Measurements from ENCODE around the gene CLDN2.

CLDN2 gene

DNA sequence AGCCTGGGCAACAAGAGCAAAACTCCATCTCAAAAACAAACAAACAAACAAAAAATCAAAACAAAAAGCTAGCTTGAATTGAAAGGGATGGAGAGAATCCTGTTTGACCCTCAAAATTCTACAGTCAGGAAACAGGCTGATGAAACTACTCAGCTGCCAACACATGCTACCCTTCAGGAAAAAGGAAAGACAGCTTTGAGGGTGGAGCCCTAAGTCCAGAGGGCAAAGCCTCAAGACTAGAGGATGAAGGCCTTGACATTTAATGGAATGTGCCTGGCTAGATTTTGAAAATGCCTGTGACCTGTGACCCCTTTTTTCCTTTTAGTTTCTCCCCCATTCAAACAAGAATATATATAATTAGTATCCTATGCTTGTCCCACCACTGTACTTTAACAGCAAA is 52.7 kb downstream of the CLDN2 start:
- DNase-seq, result no peak

DNA sequence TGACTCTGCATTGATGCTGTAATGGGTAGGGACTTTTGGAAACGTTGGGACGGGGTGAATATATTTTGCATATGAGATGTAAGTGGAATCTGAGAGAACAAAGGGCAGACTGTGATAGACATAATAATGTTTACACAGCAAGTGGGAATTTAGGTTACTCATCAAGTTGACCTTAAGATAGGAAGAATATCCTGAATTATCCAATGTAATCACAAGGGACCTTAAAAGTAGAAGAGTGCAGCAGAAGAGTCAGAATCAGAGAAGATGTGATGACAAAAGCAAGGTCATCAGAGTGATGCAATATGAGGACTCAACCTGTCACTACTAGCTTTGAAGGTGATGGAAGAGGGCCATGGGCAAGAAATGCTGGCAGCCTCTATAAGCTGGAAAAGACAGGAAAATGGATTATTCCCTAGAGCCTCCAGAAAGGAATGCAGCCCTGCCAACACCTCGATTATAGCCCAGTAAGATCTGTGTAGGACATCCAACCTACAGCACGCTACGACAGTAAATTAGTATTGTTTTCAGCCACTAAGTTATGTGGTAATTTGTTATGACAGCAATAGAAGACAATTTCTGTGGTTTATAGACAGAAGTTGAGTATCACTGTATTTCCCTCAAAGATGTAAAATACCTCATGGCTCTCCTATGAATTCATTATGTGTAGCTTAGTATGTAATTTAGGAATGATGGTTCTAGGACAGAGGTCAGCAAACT is 53.4 kb downstream of the CLDN2 start:
- no peak for DNase-seq

DNA sequence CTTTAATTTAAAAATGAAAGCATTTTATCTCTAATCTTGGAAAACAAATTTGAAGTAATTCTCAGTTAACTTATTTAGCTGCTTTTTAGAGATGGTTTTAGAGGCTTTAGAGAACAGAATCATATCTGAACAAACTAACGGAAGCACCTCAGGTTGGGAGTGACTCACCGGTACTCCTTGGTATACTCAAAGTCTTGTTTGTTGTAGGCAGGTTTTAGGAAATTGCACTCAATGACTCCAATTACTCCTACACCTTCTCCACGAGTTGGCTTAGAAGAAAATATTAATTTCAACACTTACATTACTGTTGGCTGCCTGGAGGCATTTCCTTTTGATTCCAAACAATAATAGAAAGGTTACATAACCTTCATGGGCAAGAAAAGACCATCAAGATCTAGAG is 56.2 kb downstream of the CLDN2 start:
- no peak for DNase-seq
